Spinal cord (tissue), 10 donors: Measurements from ENCODE around the gene KLK13. TPM values are rescaled to one million over a fixed set of nuclear protein-coding genes. Genes with fewer than 3 reads are reported as not detected.

ENCODE experiments used
- DNase-seq, 6 donors: peaks; one replicate each; pipeline versions ENCODE4 v3.0.0 to v3.0.0-alpha.2; 2013 to 2015; ENCODE audit warnings: low spot score in 6 of 6, low read depth in 4 of 6
- H3K27ac ChIP-seq: one replicate; pipeline ENCODE4 v1.5.1; 2013; ENCODE audit warnings: low read depth, low read length, control low read depth
- H3K27me3 ChIP-seq: one replicate; pipeline ENCODE4 v1.6.1; 2013; ENCODE audit warnings: low read length; ENCODE audit not compliant: control insufficient read depth, insufficient read depth
- H3K36me3 ChIP-seq: one replicate; pipeline ENCODE4 v1.6.1; 2013; ENCODE audit warnings: low read length; ENCODE audit not compliant: control insufficient read depth, insufficient read depth
- H3K4me1 ChIP-seq: one replicate; pipeline ENCODE4 v1.6.1; 2013; ENCODE audit warnings: low read length; ENCODE audit not compliant: control insufficient read depth, insufficient read depth
- H3K4me3 ChIP-seq: one replicate; pipeline ENCODE4 v1.5.1; 2013; ENCODE audit warnings: low read depth, low read length, control low read depth
- H3K9me3 ChIP-seq: one replicate; pipeline ENCODE4 v1.6.1; 2013; ENCODE audit warnings: low read length; ENCODE audit not compliant: control insufficient read depth, insufficient read depth
- WGBS: methylation state at CpG from one replicate; pipeline ENCODE4 v1.1.5; 2013; ENCODE audit warnings: missing lambda C conversion rate; ENCODE audit not compliant: insufficient coverage; 5-methylcytosine and 5-hydroxymethylcytosine counted together
- polyA plus RNA-seq, 2 donors: library from polyadenylated mRNA; unstranded; fragments of 120-200 nt; gene quantifications; one replicate each; pipeline ENCODE4 v1.2.1, GENCODE V29; 2013; ENCODE audit not compliant: insufficient read length in 2 of 2
- total RNA-seq, 2 donors: library from RNA; depleted of rRNA in 1 of 2; stranded (reverse); fragments of 120-200 nt in 1 of 2; fragments of >200 nt in 1 of 2; gene quantifications; one replicate each; pipeline versions ENCODE4 v1.2.3 to v1.2.4, GENCODE V29; 2013 to 2014
- donor health status: healthy.

Gene KLK13
- total and polyA plus RNA-seq, 4 donors: 0.50 to 1.2 (median 0.65) TPM; not detected in 1

DNA sequence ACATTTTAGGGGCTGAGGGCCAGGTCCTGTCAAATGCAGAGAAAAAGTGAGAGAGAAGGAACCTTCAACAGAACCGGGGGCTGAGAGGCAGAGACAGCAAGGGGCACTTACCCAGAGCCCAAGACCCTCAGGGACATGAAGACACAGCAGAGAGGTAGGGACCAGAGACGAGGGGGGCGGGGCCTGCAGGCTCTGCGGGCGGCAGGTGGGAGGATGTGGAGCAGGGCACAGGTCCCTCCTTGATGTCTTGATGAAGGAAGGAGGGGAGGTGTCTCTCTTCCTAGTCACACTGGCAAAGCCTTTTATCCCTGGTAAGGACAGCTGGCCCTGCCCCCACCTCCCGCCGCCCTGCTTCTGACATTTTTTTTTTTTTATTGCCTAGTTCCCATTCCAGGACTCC, 17.7 kb upstream of the KLK13 start, which contains the start of gene KLK14:
KLK14 (minus strand) TSS at position 277 of the 400 bp plus-strand sequence; CDS start at position 4, 273 bp downstream.
- Histone ChIP-seq H3K4me3 (no peak within 1 kb of the TSS), H3K27ac (no peak within 1 kb of the TSS), H3K36me3 (peaks cover 7% of the 10 kb centered on the region), H3K9me3 (no peaks in the 10 kb centered on the region), H3K4me1 (no peaks in the 10 kb centered on the region), H3K27me3 (no peaks in the 10 kb centered on the region)
- DNase-seq: no peak
- WGBS: 23% methylated on average over 7 of the region's 7 CpGs

DNA sequence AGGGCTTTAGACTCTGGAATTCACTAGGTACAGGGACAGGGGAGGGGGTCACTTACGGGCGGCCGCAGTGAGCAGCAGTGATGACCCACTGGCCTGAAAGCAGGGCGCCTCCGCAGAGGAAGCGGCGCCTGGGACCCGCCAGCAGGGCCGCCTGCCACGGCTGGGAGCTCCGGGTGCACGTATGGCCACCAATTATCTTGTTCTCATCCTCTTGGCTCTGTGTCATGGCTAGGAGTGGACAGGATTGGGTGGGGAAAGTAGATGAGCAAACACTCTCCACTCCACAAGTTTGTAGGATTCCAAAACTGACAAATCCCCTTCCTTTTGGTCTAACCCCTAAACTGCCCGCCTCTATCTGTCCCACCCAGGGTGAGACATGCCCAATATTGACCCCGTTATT, 16.6 kb upstream of the KLK13 start:
- Histone ChIP-seq H3K4me1 (no peaks in the 10 kb centered on the region), H3K4me3 (no peak overlapping the region), H3K9me3 (no peaks in the 10 kb centered on the region), H3K27me3 (no peaks in the 10 kb centered on the region), H3K36me3 (peaks cover 7% of the 10 kb centered on the region), H3K27ac (no peak overlapping the region)
- WGBS: 89% methylated on average over 7 of the region's 14 CpGs
- no peak for DNase-seq

DNA sequence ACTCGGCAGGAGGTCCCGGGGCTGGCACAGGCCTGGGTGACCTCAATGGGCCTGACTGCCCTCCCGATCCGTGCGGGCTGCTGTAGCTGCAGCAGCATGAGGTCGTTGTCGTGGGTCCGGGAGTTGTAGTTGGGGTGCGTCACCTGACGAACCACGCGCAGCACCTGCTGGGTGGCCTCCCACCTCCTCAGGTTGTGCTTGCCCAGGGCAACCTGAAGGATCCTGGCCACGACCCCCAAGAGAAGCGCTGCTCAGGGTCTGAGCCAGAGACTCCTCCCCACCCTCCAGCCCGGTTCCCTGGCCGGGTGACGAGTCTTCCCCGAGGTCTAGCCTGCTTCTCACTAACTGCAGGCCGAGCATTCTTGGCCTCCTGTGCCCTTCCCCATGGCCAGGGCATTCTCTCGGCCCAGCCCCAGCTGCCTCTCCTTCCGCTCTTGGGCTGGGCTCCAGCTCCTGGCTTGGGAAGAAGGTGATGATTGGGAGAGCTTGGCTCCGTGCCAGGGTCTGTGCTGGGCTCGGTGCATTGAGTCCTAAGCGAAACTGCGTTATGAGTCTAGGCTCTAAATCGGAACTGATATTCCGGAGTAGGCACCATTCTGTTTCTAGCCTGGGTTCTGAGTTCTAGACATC, 14.7 kb upstream of the KLK13 start:
- Histone ChIP-seq H3K27ac (no peak overlapping the region), H3K27me3 (no peaks in the 10 kb centered on the region), H3K4me3 (no peak overlapping the region), H3K4me1 (no peaks in the 10 kb centered on the region), H3K36me3 (peaks cover 3% of the 10 kb centered on the region), H3K9me3 (no peaks in the 10 kb centered on the region)
- WGBS: 78% methylated on average over 27 of the region's 27 CpGs
- no peak for DNase-seq

DNA sequence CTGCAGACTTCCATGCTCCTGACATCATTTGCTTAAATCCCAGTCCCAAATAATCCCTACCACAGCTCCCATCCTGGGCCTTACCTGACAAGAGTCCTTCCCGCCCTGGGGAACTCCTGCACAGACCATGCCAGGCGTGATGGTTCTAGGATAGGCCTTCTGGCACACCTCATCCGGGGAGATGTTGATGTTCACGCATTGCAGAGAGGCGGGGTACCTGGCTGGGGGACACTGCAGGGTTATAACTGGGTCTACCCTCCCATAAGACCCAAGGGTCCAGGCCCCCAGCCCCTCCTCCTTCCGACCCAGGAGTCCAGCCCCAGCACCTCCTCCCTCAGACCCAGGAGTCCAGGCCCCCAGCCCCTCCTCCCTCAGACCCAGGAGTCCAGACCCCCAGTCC, 13.8 kb upstream of the KLK13 start:
- peaks cover 3% of the 10 kb centered on the region for H3K36me3 ChIP-seq
- no peak overlapping the region for H3K27ac ChIP-seq
- WGBS: 86% methylated on average over 6 of the region's 6 CpGs
- no peaks in the 10 kb centered on the region for H3K9me3 ChIP-seq
- H3K27me3 ChIP-seq: no peaks in the 10 kb centered on the region
- H3K4me1 ChIP-seq: no peaks in the 10 kb centered on the region
- DNase-seq: no peak
- no peak overlapping the region for H3K4me3 ChIP-seq

DNA sequence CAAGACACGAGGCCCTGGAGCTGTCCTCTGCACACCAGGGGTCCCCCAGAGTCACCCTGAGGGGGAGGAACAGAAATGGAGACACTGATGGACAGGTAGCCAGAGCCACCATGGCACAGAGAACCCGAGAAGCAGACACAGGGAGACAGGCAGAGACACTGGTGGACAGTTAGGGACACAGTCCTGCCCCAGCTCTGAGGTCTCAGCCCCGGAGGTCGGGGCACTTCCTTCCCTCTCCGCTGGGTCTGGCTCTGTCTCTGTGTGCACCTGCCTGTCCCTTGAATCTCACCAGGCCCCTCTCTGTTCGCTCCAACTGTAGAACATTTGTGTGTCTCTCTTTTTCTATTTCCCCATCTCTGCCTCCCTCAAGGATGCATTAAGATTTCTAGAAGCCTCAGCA, 13.2 kb upstream of the KLK13 start:
- Histone ChIP-seq H3K27ac (no peak overlapping the region), H3K27me3 (no peaks in the 10 kb centered on the region), H3K4me3 (no peak overlapping the region), H3K36me3 (peaks cover 3% of the 10 kb centered on the region), H3K4me1 (no peaks in the 10 kb centered on the region), H3K9me3 (no peaks in the 10 kb centered on the region)
- DNase-seq: no peak
- WGBS: 70% methylated on average over 6 of the region's 6 CpGs

DNA sequence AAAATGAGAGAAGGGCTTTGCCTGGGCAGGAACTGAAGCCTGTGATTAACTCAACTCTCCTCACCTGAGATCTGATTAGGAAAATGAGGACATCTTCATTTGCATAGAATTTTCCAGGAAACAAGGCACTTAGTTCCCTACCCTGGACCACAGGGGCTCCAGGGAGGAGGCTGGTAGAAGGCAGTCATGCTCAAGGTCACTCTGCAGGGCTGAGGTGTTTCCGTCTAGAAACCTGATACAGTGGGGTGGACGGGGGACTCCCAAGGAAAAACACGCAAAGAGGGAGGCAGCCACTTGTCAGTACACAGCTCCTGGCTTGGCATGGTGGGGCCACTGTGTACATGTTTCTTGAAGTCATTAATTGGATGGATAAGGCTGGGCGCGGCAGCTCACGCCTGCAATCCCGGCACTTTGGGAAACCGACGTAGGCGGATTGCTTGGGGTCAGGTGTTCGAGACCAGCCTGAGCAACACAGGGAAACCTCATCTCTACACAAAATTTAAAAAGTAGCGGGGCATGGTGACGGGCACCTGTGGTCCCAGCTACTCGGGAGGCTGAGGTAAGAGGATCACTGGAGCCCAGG, 11.8 kb upstream of the KLK13 start:
- 71% methylated on average over 6 of the region's 14 CpGs for WGBS
- Histone ChIP-seq H3K36me3 (peaks cover 3% of the 10 kb centered on the region), H3K27ac (no peak overlapping the region), H3K4me3 (no peak overlapping the region), H3K4me1 (no peaks in the 10 kb centered on the region), H3K27me3 (no peaks in the 10 kb centered on the region), H3K9me3 (no peaks in the 10 kb centered on the region)
- no peak for DNase-seq

DNA sequence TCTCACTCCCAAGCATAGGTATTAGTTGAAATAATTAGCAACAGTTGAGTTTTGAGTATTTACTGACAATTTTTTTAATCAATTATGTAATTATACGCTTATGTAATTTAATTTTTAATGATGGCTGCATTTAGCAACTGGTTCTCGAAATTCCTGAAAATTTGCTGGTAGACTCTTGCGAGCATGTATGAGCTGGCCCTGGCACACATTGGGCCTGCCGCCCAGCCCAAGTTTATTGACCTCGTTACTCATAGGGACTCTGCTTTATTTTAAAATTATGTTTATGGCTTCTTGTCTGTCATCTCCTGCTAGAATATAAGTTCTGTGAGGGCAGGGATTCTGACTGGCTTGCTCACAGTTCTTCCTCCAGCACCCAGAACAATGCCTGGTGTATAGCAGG, 11.1 kb upstream of the KLK13 start:
- WGBS: 100% methylated on average over 2 of the region's 5 CpGs
- H3K27ac ChIP-seq: no peak overlapping the region
- DNase-seq: no peak
- H3K9me3 ChIP-seq: no peaks in the 10 kb centered on the region
- H3K4me3 ChIP-seq: no peak overlapping the region
- peaks cover 3% of the 10 kb centered on the region for H3K36me3 ChIP-seq
- H3K4me1 ChIP-seq: no peaks in the 10 kb centered on the region
- no peaks in the 10 kb centered on the region for H3K27me3 ChIP-seq

DNA sequence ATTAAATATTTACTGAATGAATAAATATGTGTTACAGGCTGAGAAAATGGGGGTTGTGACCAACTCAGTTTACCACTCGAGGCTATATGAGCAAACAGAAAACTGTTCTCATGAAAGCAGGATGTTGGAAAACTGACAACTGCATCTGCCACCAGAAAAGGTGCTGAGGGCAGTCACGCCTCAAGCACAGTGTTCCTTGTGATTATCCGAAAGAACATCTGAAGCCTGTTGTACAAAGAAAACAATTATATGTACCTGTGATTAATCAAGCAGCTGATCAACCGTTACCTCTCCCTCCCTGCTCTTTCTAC, 6.2 kb upstream of the KLK13 start:
- H3K27me3 ChIP-seq: peaks cover 2% of the 10 kb centered on the region
- H3K27ac ChIP-seq: no peak overlapping the region
- 45% methylated on average over 1 of the region's 4 CpGs for WGBS
- H3K4me3 ChIP-seq: no peak overlapping the region
- no peak for DNase-seq
- no peaks in the 10 kb centered on the region for H3K4me1 ChIP-seq
- no peaks in the 10 kb centered on the region for H3K9me3 ChIP-seq
- H3K36me3 ChIP-seq: no peaks in the 10 kb centered on the region

DNA sequence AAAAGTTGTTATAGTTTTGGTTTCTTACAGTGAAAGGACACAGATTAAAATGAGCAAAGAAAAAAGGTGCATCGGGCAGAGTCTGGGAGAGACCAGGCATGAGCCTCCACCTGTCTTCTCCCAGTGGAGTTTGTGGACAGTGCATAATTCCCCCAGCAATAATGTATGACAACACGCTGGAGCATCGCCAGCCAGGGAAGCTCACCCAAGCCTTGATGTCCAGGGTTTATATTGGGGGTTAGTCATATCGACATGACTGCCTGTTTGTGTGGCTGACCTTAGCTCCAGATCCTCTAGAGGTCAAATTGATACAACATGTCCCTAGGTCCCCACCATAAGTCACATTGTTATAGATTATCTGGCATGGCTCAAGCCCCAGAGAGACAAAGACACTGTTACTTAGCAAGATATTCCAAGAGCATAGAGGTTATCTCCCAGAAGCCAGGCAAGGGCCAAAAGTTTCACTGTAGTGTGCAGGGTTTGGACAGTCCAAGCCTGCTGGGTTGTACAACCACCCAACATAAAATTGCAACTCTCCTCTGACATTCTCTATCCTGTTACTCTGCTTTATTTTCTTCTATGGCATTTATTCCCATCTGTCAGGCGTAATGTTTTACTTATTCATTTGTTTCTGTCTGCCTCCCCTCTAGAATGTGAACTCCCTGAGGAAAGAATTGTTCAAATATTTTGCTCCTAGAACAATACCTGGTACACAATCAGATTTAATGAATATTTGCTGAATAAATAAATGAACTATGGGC, 5.6 kb upstream of the KLK13 start:
- Histone ChIP-seq H3K27me3 (peaks cover 6% of the 10 kb centered on the region), H3K27ac (no peak overlapping the region), H3K36me3 (no peaks in the 10 kb centered on the region), H3K4me1 (no peaks in the 10 kb centered on the region), H3K9me3 (no peaks in the 10 kb centered on the region), H3K4me3 (no peak overlapping the region)
- no peak for DNase-seq
- WGBS: 90% methylated on average over 2 of the region's 5 CpGs
